Fibroblast of pulmonary artery (primary cell): Measurements from ENCODE around the gene NDUFAF7.

Source experiments
- DNase-seq: peaks from one replicate; pipeline ENCODE4 v3.0.0-alpha.2; 2010; ENCODE audit warnings: low read depth
- H3K4me3 ChIP-seq: replicated peaks from 2 replicates; pipeline ENCODE4 v1.5.1; 2011; ENCODE audit warnings: low read depth, mild to moderate bottlenecking, control low read depth, low read length, moderate library complexity
- CTCF ChIP-seq: IDR thresholded peaks from 2 replicates; pipeline ENCODE4 v1.5.1; 2011; ENCODE audit warnings: mild to moderate bottlenecking, control low read depth, low read length, inconsistent platforms; ENCODE audit errors: missing control alignments

NDUFAF7 gene

GRCh38 chr2:37231241-37232130 is at the start of gene NDUFAF7, which contains the start of gene CEBPZ:
Gene NDUFAF7 (plus strand): TSS chr2:37231658. CDS start chr2:37231706, 48 bp downstream.
Gene CEBPZ (minus strand): TSS chr2:37231596. CDS start chr2:37231567, 29 bp downstream.
- DNase-seq, result peak; percentile 94
- TF ChIP-seq CTCF, result no peak
- peak within 1 kb of the TSS; percentile 94 for H3K4me3 ChIP-seq

GRCh38 chr2:37181726-37182684 is 49.5 kb upstream of the NDUFAF7 start:
- no peak for DNase-seq
- H3K4me3 ChIP-seq, result no peak overlapping the region
- TF ChIP-seq CTCF, result no peak

GRCh38 chr2:37188570-37188969 is 42.9 kb upstream of the NDUFAF7 start, which contains the start of gene SULT6B1:
Gene SULT6B1 (minus strand): TSS chr2:37188670. CDS start chr2:37188640, 30 bp downstream.
- DNase-seq, result no peak
- no peak for TF ChIP-seq CTCF
- H3K4me3 ChIP-seq, result no peak within 1 kb of the TSS

GRCh38 chr2:37189452-37190153 is 41.9 kb upstream of the NDUFAF7 start:
- TF ChIP-seq CTCF, result peak; percentile 5
- DNase-seq, result peak; percentile 83
- H3K4me3 ChIP-seq, result no peak overlapping the region

- TF ChIP-seq CTCF, result no peak
- no peak for DNase-seq
Observed at GRCh38 chr2:37190290-37190689, 41.2 kb upstream of the NDUFAF7 start.

GRCh38 chr2:37191253-37191652 is 40.2 kb upstream of the NDUFAF7 start:
- DNase-seq, result no peak
- H3K4me3 ChIP-seq, result no peak overlapping the region
- no peak for TF ChIP-seq CTCF

More at GRCh38 chr2:37190290-37190689, 41.2 kb upstream of the NDUFAF7 start:
- H3K4me3 ChIP-seq, result no peak overlapping the region
